K562 treated with DMSO at 1 percent for 12 hours (cell line): ENCODE measurements around the gene MTX3. TPM values are rescaled to one million over a fixed set of nuclear protein-coding genes. Genes with fewer than 3 reads are reported as not detected.

Experiments used
- total RNA-seq: library from RNA; unstranded; fragments of 300-600 nt; gene quantifications from 2 replicates; pipeline ENCODE4 v1.2.3, GENCODE V29; 2022; ENCODE audit not compliant: insufficient read depth

The MTX3 gene
- 0.16 and 0.17 TPM in 2 replicates for total RNA-seq

GRCh38 chr5:79990598-79991507 lies at the start of gene MTX3:
Gene MTX3, minus strand, starts transcription at chr5:79991262. Its CDS starts 24 bp downstream, at chr5:79991238.

GRCh38 chr5:80034962-80035821 lies 44.1 kb upstream of the MTX3 start, which contains the start of gene THBS4:
Gene THBS4, plus strand, starts transcription at chr5:80035348. Its CDS starts 190 bp downstream, at chr5:80035538.

Other genes starting within 250 kb of the MTX3 start
- gene THBS4, start 44.1 kb upstream of the MTX3 start, total RNA-seq, result not detected in 2 replicates